ENCODE results near the gene DDX46.

DNA sequence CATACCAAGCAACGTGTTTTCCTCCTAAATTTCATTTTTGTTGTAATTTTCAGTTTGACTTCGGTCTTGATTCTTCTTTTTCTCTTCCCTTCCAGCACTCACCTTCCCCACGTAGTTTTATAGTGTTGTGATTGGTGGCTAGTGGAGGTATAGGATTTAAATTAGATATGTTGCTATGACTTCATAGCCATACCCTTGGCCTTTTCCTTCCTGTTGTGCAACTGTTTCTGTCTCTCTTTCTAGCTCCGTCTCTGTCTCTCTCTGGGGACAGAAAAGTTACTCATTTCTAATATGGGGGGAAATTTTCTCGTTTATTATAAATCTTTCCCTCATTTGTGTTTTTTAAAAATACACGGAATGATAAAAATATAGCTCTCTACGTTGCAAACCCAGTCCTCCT is 66.6 kb downstream of the DDX46 start:
- TF ChIP-seq, protein P1, sequence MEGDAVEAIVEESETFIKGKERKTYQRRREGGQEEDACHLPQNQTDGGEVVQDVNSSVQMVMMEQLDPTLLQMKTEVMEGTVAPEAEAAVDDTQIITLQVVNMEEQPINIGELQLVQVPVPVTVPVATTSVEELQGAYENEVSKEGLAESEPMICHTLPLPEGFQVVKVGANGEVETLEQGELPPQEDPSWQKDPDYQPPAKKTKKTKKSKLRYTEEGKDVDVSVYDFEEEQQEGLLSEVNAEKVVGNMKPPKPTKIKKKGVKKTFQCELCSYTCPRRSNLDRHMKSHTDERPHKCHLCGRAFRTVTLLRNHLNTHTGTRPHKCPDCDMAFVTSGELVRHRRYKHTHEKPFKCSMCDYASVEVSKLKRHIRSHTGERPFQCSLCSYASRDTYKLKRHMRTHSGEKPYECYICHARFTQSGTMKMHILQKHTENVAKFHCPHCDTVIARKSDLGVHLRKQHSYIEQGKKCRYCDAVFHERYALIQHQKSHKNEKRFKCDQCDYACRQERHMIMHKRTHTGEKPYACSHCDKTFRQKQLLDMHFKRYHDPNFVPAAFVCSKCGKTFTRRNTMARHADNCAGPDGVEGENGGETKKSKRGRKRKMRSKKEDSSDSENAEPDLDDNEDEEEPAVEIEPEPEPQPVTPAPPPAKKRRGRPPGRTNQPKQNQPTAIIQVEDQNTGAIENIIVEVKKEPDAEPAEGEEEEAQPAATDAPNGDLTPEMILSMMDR (conservative IDR thresholded peaks at IDR 0.05), result no peak
- TF ChIP-seq EZH2 (IDR thresholded peaks at IDR 0.05; ENCODE audit: low read depth), result no peak
